Endothelial cell of umbilical vein (primary cell): ENCODE data around the gene ADAMTS6. TPM values are rescaled to one million over a fixed set of nuclear protein-coding genes. Genes with fewer than 3 reads are reported as not detected.

Experiments
- BruUV-seq: library from RNA; stranded (reverse); fragments of 400-500 nt; replicated peaks from 2 replicates; lab custom pipeline; 2021; lab: Mats Ljungman, UMichigan
- CTCF ChIA-PET: fragments of 300-600, 350-600 bp; sonication (Branson Sonifier 250); formaldehyde crosslinking; loops from one replicate; lab custom pipeline; 2021; ENCODE audit warnings: antibody characterized with exemption, inconsistent platforms; lab: Charles Lee
- POLR2A ChIA-PET: fragments of 300-600, 350-600 bp; sonication (Branson Sonifier 250); formaldehyde crosslinking; loops from one replicate; lab custom pipeline; 2021; ENCODE audit warnings: antibody characterized with exemption, inconsistent platforms; lab: Charles Lee
- DNase-seq: peaks from one replicate; pipeline ENCODE4 v3.0.0-alpha.2; 2011; ENCODE audit warnings: low read depth, low spot score
- FAIRE-seq: peaks from 2 replicates; lab custom pipeline; 2011; peaks lifted over from hg19 to GRCh38; lab: Jason Lieb, UNC
- H2AFZ ChIP-seq: 2 replicates; pipeline ENCODE4 v1.6.0; 2012; ENCODE audit warnings: low read depth, low read length, control low read depth, inconsistent platforms
- H3K27ac ChIP-seq: 2 replicates; pipeline ENCODE4 v1.5.1; 2011; ENCODE audit warnings: low read depth, mild to moderate bottlenecking, control low read depth, low read length, moderate library complexity; ENCODE audit not compliant: insufficient read depth
- H3K27me3 ChIP-seq, 2 experiments: 2 replicates each; pipeline versions ENCODE4 v1.6.0 to v1.6.1; 2011; ENCODE audit warnings: low read length in 2 of 2, mixed read lengths in 1 of 2; ENCODE audit not compliant: control insufficient read depth in 2 of 2, insufficient read depth in 2 of 2
- H3K36me3 ChIP-seq, 2 experiments: 2 replicates in 1 of 2; 3 replicates in 1 of 2; pipeline ENCODE4 v1.5.1; 2011; ENCODE audit warnings: low read length in 2 of 2, mild to moderate bottlenecking in 1 of 2, moderate library complexity in 1 of 2; ENCODE audit not compliant: control insufficient read depth in 2 of 2, insufficient read depth in 2 of 2; ENCODE audit errors: extremely low read depth in 1 of 2
- H3K4me1 ChIP-seq: 3 replicates; pipeline ENCODE4 v1.5.1; 2011; ENCODE audit warnings: mild to moderate bottlenecking, low read length; ENCODE audit not compliant: control insufficient read depth, insufficient read depth; ENCODE audit errors: extremely low read depth
- H3K4me2 ChIP-seq: 2 replicates; pipeline ENCODE4 v1.6.1; 2011; ENCODE audit warnings: low read length, control low read depth, mixed read lengths; ENCODE audit not compliant: insufficient read depth
- H3K4me3 ChIP-seq, 3 experiments: fragments of 200-600 bp in 1 of 3; sonication (generic), shearing (Covaris generic) in 1 of 3; replicated peaks in 1 of 3; 2 replicates each; pipeline ENCODE4 v1.5.1; 2011 to 2016; ENCODE audit warnings: control low read depth in 3 of 3, low read length in 3 of 3, mild to moderate bottlenecking in 2 of 3, inconsistent platforms in 1 of 3, low read depth in 1 of 3, moderate library complexity in 1 of 3; ENCODE audit not compliant: insufficient read depth in 1 of 3
- H3K79me2 ChIP-seq: 2 replicates; pipeline ENCODE4 v1.6.0; 2012; ENCODE audit warnings: low read length, inconsistent platforms; ENCODE audit not compliant: control insufficient read depth, insufficient read depth
- H3K9ac ChIP-seq: replicated peaks from 2 replicates; pipeline ENCODE3; 2011; ENCODE audit warnings: low read length, control low read depth; ENCODE audit not compliant: insufficient read depth; ENCODE audit errors: extremely low read depth
- H3K9me1 ChIP-seq: replicated peaks from 3 replicates; pipeline ENCODE4 v1.6.0; 2011; ENCODE audit warnings: mild to moderate bottlenecking, low read length; ENCODE audit not compliant: control insufficient read depth, insufficient read depth; ENCODE audit errors: extremely low read depth
- H3K9me3 ChIP-seq: replicated peaks from 2 replicates; pipeline ENCODE4 v1.5.1; 2012; ENCODE audit warnings: low read length, inconsistent platforms; ENCODE audit not compliant: control insufficient read depth, insufficient read depth
- H4K20me1 ChIP-seq: replicated peaks from 2 replicates; pipeline ENCODE3; 2011; ENCODE audit warnings: mild to moderate bottlenecking, low read length; ENCODE audit not compliant: control insufficient read depth, insufficient read depth; ENCODE audit errors: extremely low read depth
- CTCF ChIP-seq, 2 donors: IDR thresholded peaks; 1 replicate in 1 of 2; 2 replicates in 1 of 2; pipeline ENCODE4 v1.5.1; 2011; ENCODE audit warnings: low read length in 2 of 2, mild to moderate bottlenecking in 2 of 2, moderate library complexity in 2 of 2, control low read depth in 1 of 2, inconsistent platforms in 1 of 2, low read depth in 1 of 2; ENCODE audit not compliant: insufficient read depth in 1 of 2; ENCODE audit errors: extremely low read depth in 1 of 2
- EZH2 ChIP-seq: IDR thresholded peaks from 2 replicates; pipeline ENCODE4 v1.6.1; 2012; ENCODE audit warnings: borderline replicate concordance, low read depth, mild to moderate bottlenecking, moderate library complexity, low read length, inconsistent platforms; ENCODE audit not compliant: severe bottlenecking
- GATA2 ChIP-seq: IDR thresholded peaks from 2 replicates; pipeline ENCODE4 v1.7.0; 2011; ENCODE audit warnings: low read depth, mild to moderate bottlenecking, moderate library complexity, mixed read lengths, low read length; ENCODE audit not compliant: insufficient read length, insufficient read depth
- JUN ChIP-seq: IDR thresholded peaks from 2 replicates; pipeline ENCODE4 v1.6.1; 2011; ENCODE audit warnings: borderline replicate concordance, low read depth; ENCODE audit not compliant: insufficient read length, insufficient read depth
- MYC ChIP-seq: IDR thresholded peaks from one replicate; pipeline ENCODE4 v1.6.1; 2011; ENCODE audit warnings: mild to moderate bottlenecking, low read depth, low read length
- POLR2A ChIP-seq: IDR thresholded peaks from 2 replicates; pipeline ENCODE4 v1.6.1; 2012; ENCODE audit warnings: low read depth, mild to moderate bottlenecking, control low read depth, low read length
- dilution Hi-C: fragments of 300-500 bp; cut with MboI; formaldehyde crosslinking; loops from one replicate; pipeline ENCODE4 v1.15.0; 2019; ENCODE audit warnings: low sequenced_read_pairs; ENCODE audit not compliant: extremely low pct_ligation_motif_present
- intact Hi-C: fragments of 100-400 bp; cut with micrococcal nuclease; formaldehyde crosslinking; loops from one replicate; pipeline ENCODE4 v1.10.0; 2022
- polyA plus RNA-seq, 4 experiments: library from polyadenylated mRNA; depleted of rRNA in 3 of 4; stranded (reverse) in 3 of 4; unstranded in 1 of 4; fragments of >200 nt; gene quantifications; 2 replicates each; pipeline versions ENCODE4 v1.2.1 to v1.2.3, GENCODE V29; 2011 to 2012; ENCODE audit warnings: missing spikeins in 1 of 4
- total RNA-seq: library from RNA; stranded (reverse); gene quantifications from 2 replicates; pipeline ENCODE4 v1.2.3, GENCODE V29; 2021

The ADAMTS6 gene
- total and polyA plus RNA-seq, 2 donors (not counting 3 experiments of a cell fraction or from before 2014, with no cell fraction given) = 20.4 to 43.4 TPM

- BruUV-seq = no TSS peak
- POLR2A ChIA-PET = no interaction called here
- no peaks in the 10 kb centered on the region for H3K9me1 ChIP-seq
- TF ChIP-seq CTCF (IDR thresholded peaks at IDR 0.05; ENCODE audit: extremely low read depth in 1 of 2, insufficient read depth in 1 of 2, low read depth in 1 of 2, low read length in 2 of 2) (no peak), MYC (no peak), EZH2 (no peak), GATA2 (no peak), POLR2A (no peak), JUN (no peak)
- no peaks in the 10 kb centered on the region for H3K79me2 ChIP-seq
- no peak overlapping the region for H2AFZ ChIP-seq
- CTCF ChIA-PET = interaction anchor here (0.8 to 1.1 kb wide), 2 partner anchors 10 to 11 kb away, joined by 3 read pairs; no protein-coding TSS in a partner anchor
- no peak overlapping the region for H3K9ac ChIP-seq
- no peaks in the 10 kb centered on the region for H3K9me3 ChIP-seq
- H3K4me1 ChIP-seq = no peaks in the 10 kb centered on the region
- H3K4me2 ChIP-seq = no peak overlapping the region
- no peaks in the 10 kb centered on the region for H3K27me3 ChIP-seq
- intact Hi-C loops = loop anchor here (10.0 kb wide), 1 partner anchor 920 kb away; no protein-coding TSS in a partner anchor
- no peaks in the 10 kb centered on the region for H4K20me1 ChIP-seq
- H3K4me3 ChIP-seq = no peak overlapping the region
- FAIRE-seq (no peak), DNase-seq (no peak)
- no peak overlapping the region for H3K27ac ChIP-seq
- dilution Hi-C loops = no loop called here
- H3K36me3 ChIP-seq = peaks cover 0 to 8% of the 10 kb centered on the region in 2 experiments
These were observed 226.4 kb downstream of the ADAMTS6 start for GRCh38 chr5:65255294-65255693.
